ENCODE measurements around the gene ULBP1.
"Not testable (repeated sequence)": the region's sequence is repeated elsewhere in the genome, so short reads cannot be mapped to it uniquely, and the experiment has no call there.

Gene ULBP1

GRCh38 chr6:149950423-149950822, 13.3 kb upstream of the ULBP1 start:
- no peak overlapping the region for H3K4me3 ChIP-seq (ENCODE audit: low read depth, low read length)
- no peak for DNase-seq (ENCODE audit: low read depth)
- TF ChIP-seq CTCF (IDR thresholded peaks at IDR 0.05; ENCODE audit: low read depth, low read length, missing control alignments): no peak

- DNase-seq (ENCODE audit: low read depth): no peak
- H3K4me3 ChIP-seq (ENCODE audit: low read depth, low read length): no peak overlapping the region
- no peak for TF ChIP-seq CTCF (IDR thresholded peaks at IDR 0.05; ENCODE audit: low read depth, low read length, missing control alignments)
Observed at GRCh38 chr6:149951096-149951495, 12.6 kb upstream of the ULBP1 start.

- no peak overlapping the region for H3K4me3 ChIP-seq (ENCODE audit: low read depth, low read length)
- no peak for TF ChIP-seq CTCF (IDR thresholded peaks at IDR 0.05; ENCODE audit: low read depth, low read length, missing control alignments)
- DNase-seq (ENCODE audit: low read depth): no peak
Observed at GRCh38 chr6:149951626-149952025, 12.1 kb upstream of the ULBP1 start.

- H3K4me3 ChIP-seq (ENCODE audit: low read depth, low read length); DNase-seq (ENCODE audit: low read depth): not testable (repeated sequence)
Observed at GRCh38 chr6:149953390-149953789, 10.4 kb upstream of the ULBP1 start.

GRCh38 chr6:149953934-149954327, 9.8 kb upstream of the ULBP1 start:
- H3K4me3 ChIP-seq (ENCODE audit: low read depth, low read length); DNase-seq (ENCODE audit: low read depth): not testable (repeated sequence)

GRCh38 chr6:149954328-149954983, 9.3 kb upstream of the ULBP1 start:
- not testable (repeated sequence) for DNase-seq (ENCODE audit: low read depth); H3K4me3 ChIP-seq (ENCODE audit: low read depth, low read length)

GRCh38 chr6:149954984-149955653, 8.6 kb upstream of the ULBP1 start:
- DNase-seq (ENCODE audit: low read depth); H3K4me3 ChIP-seq (ENCODE audit: low read depth, low read length): not testable (repeated sequence)

GRCh38 chr6:149955654-149956317, 8.0 kb upstream of the ULBP1 start:
- DNase-seq (ENCODE audit: low read depth); H3K4me3 ChIP-seq (ENCODE audit: low read depth, low read length): not testable (repeated sequence)

GRCh38 chr6:149958124-149958523, 5.6 kb upstream of the ULBP1 start:
- DNase-seq (ENCODE audit: low read depth); H3K4me3 ChIP-seq (ENCODE audit: low read depth, low read length): not testable (repeated sequence)

GRCh38 chr6:149959806-149960205, 3.9 kb upstream of the ULBP1 start:
- DNase-seq (ENCODE audit: low read depth); H3K4me3 ChIP-seq (ENCODE audit: low read depth, low read length): not testable (repeated sequence)

- no peak for DNase-seq (ENCODE audit: low read depth)
- H3K4me3 ChIP-seq (ENCODE audit: low read depth, low read length): no peak overlapping the region
- TF ChIP-seq CTCF (IDR thresholded peaks at IDR 0.05; ENCODE audit: low read depth, low read length, missing control alignments): no peak
Observed at GRCh38 chr6:149960488-149960887, 3.3 kb upstream of the ULBP1 start.
